Measurements from ENCODE around the gene PDE3A. TPM values are rescaled to one million over a fixed set of nuclear protein-coding genes. Genes with fewer than 3 reads are reported as not detected.

PDE3A gene
- polyA plus RNA-seq, 3 donors = 0.10 TPM; not detected in 2

DNA sequence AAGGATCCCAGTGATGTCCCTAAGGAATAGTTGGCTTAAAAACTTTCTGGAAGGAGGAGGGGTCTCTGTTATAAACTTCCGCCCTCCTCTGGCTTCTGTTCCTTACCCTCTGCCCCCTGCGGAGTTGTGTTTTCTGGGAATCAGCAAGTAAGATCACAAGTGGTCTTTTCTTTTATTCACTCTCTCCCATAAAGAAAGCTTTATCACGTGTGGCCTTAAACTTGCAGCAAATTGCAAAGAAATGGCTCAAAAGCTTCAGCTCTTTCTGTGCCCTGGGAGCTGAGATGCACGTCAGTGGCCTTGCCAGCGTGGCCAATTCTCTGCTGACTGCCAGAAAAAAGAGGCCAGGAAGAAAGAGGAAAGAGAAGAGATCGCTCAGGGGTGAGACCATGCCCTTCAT, 326.9 kb downstream of the PDE3A start, which contains the start of gene SLCO1C1:
SLCO1C1 (plus strand) TSS at position 101 of the 400 bp plus-strand sequence. CDS start 4,245 bp downstream, outside the sequence.
- WGBS (ENCODE audit: insufficient coverage) = 94% methylated on average over 3 of the region's 6 CpGs
- no peaks in the 10 kb centered on the region for H3K36me3 Mint-ChIP-seq
- intact Hi-C loops (cut with micrococcal nuclease) = no loop called here
- H3K36me3 ChIP-seq (replicated peaks in 1 of 2; ENCODE audit: control insufficient read depth in 1 of 2, insufficient read depth in 2 of 2, low read length in 2 of 2) = no peaks in the 10 kb centered on the region
- no peaks in the 10 kb centered on the region for H3K4me1 ChIP-seq (ENCODE audit: control insufficient read depth in 1 of 2, insufficient read depth in 2 of 2, low read length in 2 of 2)
- H3K79me2 ChIP-seq (ENCODE audit: insufficient read depth, low read length) = no peaks in the 10 kb centered on the region
- H4K20me1 ChIP-seq (ENCODE audit: insufficient read depth, low read length) = no peaks in the 10 kb centered on the region
- H3K27ac ChIP-seq (ENCODE audit: low read depth in 1 of 2, low read length in 2 of 2) = no peak within 1 kb of the TSS
- no peak within 1 kb of the TSS for H2AFZ ChIP-seq (ENCODE audit: insufficient read depth, low read depth, low read length, poor library complexity, severe bottlenecking)
- TF ChIP-seq, protein P1, sequence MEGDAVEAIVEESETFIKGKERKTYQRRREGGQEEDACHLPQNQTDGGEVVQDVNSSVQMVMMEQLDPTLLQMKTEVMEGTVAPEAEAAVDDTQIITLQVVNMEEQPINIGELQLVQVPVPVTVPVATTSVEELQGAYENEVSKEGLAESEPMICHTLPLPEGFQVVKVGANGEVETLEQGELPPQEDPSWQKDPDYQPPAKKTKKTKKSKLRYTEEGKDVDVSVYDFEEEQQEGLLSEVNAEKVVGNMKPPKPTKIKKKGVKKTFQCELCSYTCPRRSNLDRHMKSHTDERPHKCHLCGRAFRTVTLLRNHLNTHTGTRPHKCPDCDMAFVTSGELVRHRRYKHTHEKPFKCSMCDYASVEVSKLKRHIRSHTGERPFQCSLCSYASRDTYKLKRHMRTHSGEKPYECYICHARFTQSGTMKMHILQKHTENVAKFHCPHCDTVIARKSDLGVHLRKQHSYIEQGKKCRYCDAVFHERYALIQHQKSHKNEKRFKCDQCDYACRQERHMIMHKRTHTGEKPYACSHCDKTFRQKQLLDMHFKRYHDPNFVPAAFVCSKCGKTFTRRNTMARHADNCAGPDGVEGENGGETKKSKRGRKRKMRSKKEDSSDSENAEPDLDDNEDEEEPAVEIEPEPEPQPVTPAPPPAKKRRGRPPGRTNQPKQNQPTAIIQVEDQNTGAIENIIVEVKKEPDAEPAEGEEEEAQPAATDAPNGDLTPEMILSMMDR (IDR thresholded peaks at IDR 0.05) = no peak
- no peaks in the 10 kb centered on the region for H3K27me3 ChIP-seq (ENCODE audit: control insufficient read depth in 2 of 2, insufficient read depth in 2 of 2, low read length in 2 of 2)
- H3K4me2 ChIP-seq (replicated peaks; ENCODE audit: extremely low read depth, low read length, poor library complexity, severe bottlenecking) = no peak within 1 kb of the TSS
- peaks cover 0 to 2% (median 0%) of the 10 kb centered on the region in 7 donors for H3K9me3 Mint-ChIP-seq
- no peak within 1 kb of the TSS for H3K4me3 Mint-ChIP-seq
- H3K27ac Mint-ChIP-seq = no peak within 1 kb of the TSS
- no peak within 1 kb of the TSS for H3K4me3 ChIP-seq (replicated peaks in 1 of 3; ENCODE audit: low read depth in 2 of 3, low read length in 3 of 3)
- H3K27me3 Mint-ChIP-seq (ENCODE audit: low read depth in 3 of 3) = peaks cover 0 to 3% (median 0%) of the 10 kb centered on the region in 3 donors
- H3K4me1 Mint-ChIP-seq = no peaks in the 10 kb centered on the region
- no peaks in the 10 kb centered on the region for H3K9me3 ChIP-seq (replicated peaks in 1 of 2; ENCODE audit: control insufficient read depth in 1 of 2, insufficient read depth in 1 of 2, low read length in 2 of 2)
- DNase-seq = no peak
- no peak within 1 kb of the TSS for H3K9ac ChIP-seq (ENCODE audit: insufficient read depth, low read length, poor library complexity, severe bottlenecking)

DNA sequence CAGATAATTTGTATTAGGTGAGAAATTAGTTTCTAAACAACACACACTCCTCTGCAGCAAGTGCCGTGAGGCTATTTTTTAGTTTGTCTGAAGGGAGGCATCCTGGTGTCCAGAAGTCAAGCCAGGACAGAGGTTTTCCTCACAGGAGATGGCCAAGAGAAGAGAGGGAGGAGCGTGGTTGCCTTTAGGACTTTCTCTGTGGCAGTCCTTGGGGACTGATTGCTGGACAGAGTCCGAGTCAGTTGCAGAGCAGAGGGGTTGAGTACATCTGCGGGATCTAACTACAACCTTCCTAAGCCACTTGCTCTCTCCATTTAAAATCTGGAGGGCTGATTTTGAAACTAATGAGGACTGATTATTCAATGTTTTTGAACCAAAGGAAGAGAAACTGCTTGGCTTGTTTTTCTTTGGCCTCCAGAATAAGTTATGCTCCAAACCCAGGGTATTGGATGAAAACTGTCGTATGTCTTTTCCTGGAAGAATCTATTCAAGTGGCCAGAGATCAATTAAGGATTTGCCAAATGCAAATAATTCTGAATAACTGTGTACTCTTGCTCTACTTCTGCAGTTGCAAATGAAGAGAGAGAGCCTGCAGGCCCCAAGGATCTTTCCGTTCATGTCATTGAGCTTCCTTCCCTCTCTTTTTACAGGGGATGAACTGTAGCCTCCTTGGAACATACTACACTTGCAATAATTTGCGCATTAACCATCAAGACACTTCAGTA, 328.0 kb downstream of the PDE3A start:
- peaks cover 0 to 3% (median 0%) of the 10 kb centered on the region in 3 donors for H3K27me3 Mint-ChIP-seq (ENCODE audit: low read depth in 3 of 3)
- H3K4me2 ChIP-seq (replicated peaks; ENCODE audit: extremely low read depth, low read length, poor library complexity, severe bottlenecking) = no peak overlapping the region
- WGBS (ENCODE audit: insufficient coverage) = 83% methylated on average over 1 of the region's 7 CpGs
- H4K20me1 ChIP-seq (ENCODE audit: insufficient read depth, low read length) = no peaks in the 10 kb centered on the region
- H3K9me3 ChIP-seq (replicated peaks in 1 of 2; ENCODE audit: control insufficient read depth in 1 of 2, insufficient read depth in 1 of 2, low read length in 2 of 2) = no peaks in the 10 kb centered on the region
- H3K36me3 ChIP-seq (replicated peaks in 1 of 2; ENCODE audit: control insufficient read depth in 1 of 2, insufficient read depth in 2 of 2, low read length in 2 of 2) = no peaks in the 10 kb centered on the region
- H2AFZ ChIP-seq (ENCODE audit: insufficient read depth, low read depth, low read length, poor library complexity, severe bottlenecking) = no peak overlapping the region
- no peaks in the 10 kb centered on the region for H3K4me1 ChIP-seq (ENCODE audit: control insufficient read depth in 1 of 2, insufficient read depth in 2 of 2, low read length in 2 of 2)
- intact Hi-C loops (cut with micrococcal nuclease) = no loop called here
- TF ChIP-seq, protein P1 (IDR thresholded peaks at IDR 0.05) = no peak
- no peaks in the 10 kb centered on the region for H3K36me3 Mint-ChIP-seq
- no peaks in the 10 kb centered on the region for H3K79me2 ChIP-seq (ENCODE audit: insufficient read depth, low read length)
- H3K27me3 ChIP-seq (ENCODE audit: control insufficient read depth in 2 of 2, insufficient read depth in 2 of 2, low read length in 2 of 2) = no peaks in the 10 kb centered on the region
- H3K4me3 Mint-ChIP-seq = no peak overlapping the region
- H3K27ac Mint-ChIP-seq = no peak overlapping the region
- no peaks in the 10 kb centered on the region for H3K9me3 Mint-ChIP-seq
- no peaks in the 10 kb centered on the region for H3K4me1 Mint-ChIP-seq
- no peak overlapping the region for H3K27ac ChIP-seq (ENCODE audit: low read depth in 1 of 2, low read length in 2 of 2)
- no peak overlapping the region for H3K4me3 ChIP-seq (replicated peaks in 1 of 3; ENCODE audit: low read depth in 2 of 3, low read length in 3 of 3)
- DNase-seq = no peak
- no peak overlapping the region for H3K9ac ChIP-seq (ENCODE audit: insufficient read depth, low read length, poor library complexity, severe bottlenecking)

Measured in CD14-positive monocyte (primary cell).